ENCODE measurements around the gene ALG1.

- TF ChIP-seq POLR2AphosphoS5 (IDR thresholded peaks at IDR 0.05; ENCODE audit: borderline replicate concordance, low read depth, low read length) = no peak
- TF ChIP-seq EZH2 (IDR thresholded peaks at IDR 0.05) = no peak
- no peak for TF ChIP-seq FOXP2 (optimal IDR thresholded peaks at IDR 0.05; ENCODE audit: control extremely low read depth, extremely low read length, insufficient read depth)
These were observed 37.0 kb downstream of the ALG1 start for GRCh38 chr16:5108505-5109158.

All from SK-N-MC (cell line).